Ishikawa (cell line): Measurements from ENCODE around the gene ARRB1.

Experiments used
- CREB1 ChIP-seq: IDR thresholded peaks from 2 replicates; pipeline ENCODE4 v1.6.1; 2012; ENCODE audit warnings: low read depth
- EGR1 ChIP-seq: IDR thresholded peaks from 2 replicates; pipeline ENCODE4 v1.6.1; 2012
- EP300 ChIP-seq: IDR thresholded peaks from 2 replicates; pipeline ENCODE4 v1.6.1; 2012; ENCODE audit warnings: borderline replicate concordance
- FOXM1 ChIP-seq: IDR thresholded peaks from 2 replicates; pipeline ENCODE4 v1.6.1; 2012; ENCODE audit warnings: low read depth, borderline replicate concordance
- MAX ChIP-seq: IDR thresholded peaks from 2 replicates; pipeline ENCODE4 v1.6.1; 2012
- TAF1 ChIP-seq: IDR thresholded peaks from 2 replicates; pipeline ENCODE4 v1.6.1; 2012; ENCODE audit warnings: low read depth, mild to moderate bottlenecking
- TCF12 ChIP-seq: IDR thresholded peaks from 2 replicates; pipeline ENCODE4 v1.6.1; 2012; ENCODE audit warnings: low read depth
- TEAD4 ChIP-seq: IDR thresholded peaks from 2 replicates; pipeline ENCODE4 v1.6.1; 2012
- YY1 ChIP-seq: IDR thresholded peaks from 2 replicates; pipeline ENCODE4 v1.6.1; 2012; ENCODE audit warnings: low read depth

- TF ChIP-seq TCF12 (no peak), TEAD4 (no peak), TAF1 (no peak), MAX (no peak), EGR1 (no peak), YY1 (no peak), FOXM1 (no peak), CREB1 (no peak), EP300 (no peak)
Measured at GRCh38 chr11:75214843-75215242, 136.6 kb downstream of the ARRB1 start.
